A549 (cell line): ENCODE data around the gene SH3TC2.

Source experiments
- CEBPB ChIP-seq, 2 experiments: fragments of >200 bp in 1 of 2; sonication (Bioruptor Twin) in 1 of 2; formaldehyde crosslinking in 1 of 2; IDR thresholded peaks; 2 replicates each; pipeline ENCODE4 v1.6.1; 2012 to 2016
- EP300 ChIP-seq, 2 experiments: fragments of >200 bp; sonication (Bioruptor Twin); formaldehyde crosslinking; IDR thresholded peaks; 2 replicates in 1 of 2; 3 replicates in 1 of 2; pipeline ENCODE4 v1.6.1; 2016 to 2017
- ESRRA ChIP-seq: fragments of 150-350 bp; IDR thresholded peaks from 2 replicates; pipeline ENCODE4 v1.6.1; 2014; ENCODE audit warnings: mild to moderate bottlenecking, low read length, borderline replicate concordance
- HOXA7 ChIP-seq: fragments of 250-450 bp; sonication (Bioruptor Pico); IDR thresholded peaks from 2 replicates; pipeline ENCODE4 v1.5.0; 2020; ENCODE audit warnings: mild to moderate bottlenecking, moderate library complexity
- KDM1A ChIP-seq: fragments of 200-600 bp; sonication (generic); IDR thresholded peaks from 2 replicates; pipeline ENCODE4 v1.6.1; 2016; ENCODE audit warnings: low read depth, mild to moderate bottlenecking
- MAX ChIP-seq: IDR thresholded peaks from 2 replicates; pipeline ENCODE4 v1.6.1; 2012
- MAZ ChIP-seq: fragments of 150-350 bp; IDR thresholded peaks from 2 replicates; pipeline ENCODE4 v1.6.1; 2014; ENCODE audit warnings: antibody characterized with exemption, low read depth, low read length, borderline replicate concordance
- PHF8 ChIP-seq: fragments of 200-600 bp; sonication (generic); IDR thresholded peaks from 2 replicates; pipeline ENCODE4 v1.6.1; 2016; ENCODE audit warnings: low read depth, mild to moderate bottlenecking, antibody characterized with exemption, moderate library complexity, borderline replicate concordance
- POLR2A ChIP-seq: IDR thresholded peaks from 2 replicates; pipeline ENCODE4 v1.6.1; 2012; ENCODE audit warnings: mild to moderate bottlenecking, low read length
- REST ChIP-seq: fragments of 200-600 bp; sonication (generic); IDR thresholded peaks from 2 replicates; pipeline ENCODE4 v1.6.1; 2016; ENCODE audit warnings: antibody characterized with exemption, mild to moderate bottlenecking, moderate library complexity
- ZSCAN20 ChIP-seq: fragments of 250-450 bp; sonication (Bioruptor Pico); IDR thresholded peaks from 2 replicates; pipeline ENCODE4 v1.8.0; 2022; ENCODE audit warnings: mild to moderate bottlenecking, moderate library complexity
- TF ChIP-seq, protein P1 (sequence below): fragments of >200 bp; sonication (Bioruptor Twin); formaldehyde crosslinking; IDR thresholded peaks from 3 replicates; pipeline ENCODE4 v1.5.1; 2016

GRCh38 chr5:149048811-149049210, 14.1 kb downstream of the SH3TC2 start:
- TF ChIP-seq POLR2A (no peak), EP300 (IDR thresholded peaks at IDR 0.05) (no peak), HOXA7 (CRISPR knock-in tag) (no peak), REST (no peak), MAX (no peak), MAZ (no peak), PHF8 (no peak), ZSCAN20 (CRISPR knock-in tag) (no peak), ESRRA (no peak), KDM1A (no peak), CEBPB (IDR thresholded peaks at IDR 0.05) (no peak)
- TF ChIP-seq, protein P1, sequence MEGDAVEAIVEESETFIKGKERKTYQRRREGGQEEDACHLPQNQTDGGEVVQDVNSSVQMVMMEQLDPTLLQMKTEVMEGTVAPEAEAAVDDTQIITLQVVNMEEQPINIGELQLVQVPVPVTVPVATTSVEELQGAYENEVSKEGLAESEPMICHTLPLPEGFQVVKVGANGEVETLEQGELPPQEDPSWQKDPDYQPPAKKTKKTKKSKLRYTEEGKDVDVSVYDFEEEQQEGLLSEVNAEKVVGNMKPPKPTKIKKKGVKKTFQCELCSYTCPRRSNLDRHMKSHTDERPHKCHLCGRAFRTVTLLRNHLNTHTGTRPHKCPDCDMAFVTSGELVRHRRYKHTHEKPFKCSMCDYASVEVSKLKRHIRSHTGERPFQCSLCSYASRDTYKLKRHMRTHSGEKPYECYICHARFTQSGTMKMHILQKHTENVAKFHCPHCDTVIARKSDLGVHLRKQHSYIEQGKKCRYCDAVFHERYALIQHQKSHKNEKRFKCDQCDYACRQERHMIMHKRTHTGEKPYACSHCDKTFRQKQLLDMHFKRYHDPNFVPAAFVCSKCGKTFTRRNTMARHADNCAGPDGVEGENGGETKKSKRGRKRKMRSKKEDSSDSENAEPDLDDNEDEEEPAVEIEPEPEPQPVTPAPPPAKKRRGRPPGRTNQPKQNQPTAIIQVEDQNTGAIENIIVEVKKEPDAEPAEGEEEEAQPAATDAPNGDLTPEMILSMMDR, result no peak
